Activated CD8-positive, alpha-beta T cell treated with anti-CD3 and anti-CD28 coated beads, Interleukin-2, amount 10 ng/mL, durations not matched to agents 7 days and 5 days (primary cell): ENCODE data around the gene GNRH2. TPM values are rescaled to one million over a fixed set of nuclear protein-coding genes. Genes with fewer than 3 reads are reported as not detected.

Source experiments
- ATAC-seq: fragments of 150-1000 bp; cut with Tn5 transposase; one replicate; pipeline ENCODE4 v1.10.0; 2021; ENCODE audit warnings: moderate library complexity
- CTCF ChIA-PET: fragments of 350-600 bp; sonication (Branson Sonifier 250); formaldehyde crosslinking; loops from one replicate; lab custom pipeline; 2021; ENCODE audit warnings: antibody characterized with exemption; lab: Charles Lee
- POLR2A ChIA-PET: fragments of 350-600 bp; sonication (Branson Sonifier 250); formaldehyde crosslinking; loops from one replicate; lab custom pipeline; 2021; ENCODE audit warnings: antibody characterized with exemption; lab: Charles Lee
- DNase-seq: peaks from one replicate; pipeline ENCODE4 v3.0.0-alpha.2; 2020
- H3K27ac Mint-ChIP-seq: one replicate; pipeline ENCODE4 v1.8.0; 2021; ENCODE audit warnings: mild to moderate bottlenecking, mixed read lengths
- H3K27me3 Mint-ChIP-seq: one replicate; pipeline ENCODE4 v1.8.0; 2021; ENCODE audit warnings: low read depth, mixed read lengths
- H3K36me3 Mint-ChIP-seq: one replicate; pipeline ENCODE4 v1.8.0; 2021; ENCODE audit warnings: low read depth, mixed read lengths
- H3K4me1 Mint-ChIP-seq: one replicate; pipeline ENCODE4 v1.8.0; 2021; ENCODE audit warnings: low read depth, mixed read lengths
- H3K4me3 Mint-ChIP-seq: one replicate; pipeline ENCODE4 v1.8.0; 2021; ENCODE audit warnings: mild to moderate bottlenecking, mixed read lengths
- H3K9me3 Mint-ChIP-seq: one replicate; pipeline ENCODE4 v1.8.0; 2022; ENCODE audit warnings: mixed read lengths; ENCODE audit not compliant: insufficient read depth
- total RNA-seq, 2 experiments: library from RNA; stranded (reverse); gene quantifications; one replicate each; pipeline ENCODE4 v1.2.3, GENCODE V29; 2021

Gene GNRH2
- total RNA-seq, 2 experiments from 2014 or later = 1.5 to 1.7 TPM

DNA sequence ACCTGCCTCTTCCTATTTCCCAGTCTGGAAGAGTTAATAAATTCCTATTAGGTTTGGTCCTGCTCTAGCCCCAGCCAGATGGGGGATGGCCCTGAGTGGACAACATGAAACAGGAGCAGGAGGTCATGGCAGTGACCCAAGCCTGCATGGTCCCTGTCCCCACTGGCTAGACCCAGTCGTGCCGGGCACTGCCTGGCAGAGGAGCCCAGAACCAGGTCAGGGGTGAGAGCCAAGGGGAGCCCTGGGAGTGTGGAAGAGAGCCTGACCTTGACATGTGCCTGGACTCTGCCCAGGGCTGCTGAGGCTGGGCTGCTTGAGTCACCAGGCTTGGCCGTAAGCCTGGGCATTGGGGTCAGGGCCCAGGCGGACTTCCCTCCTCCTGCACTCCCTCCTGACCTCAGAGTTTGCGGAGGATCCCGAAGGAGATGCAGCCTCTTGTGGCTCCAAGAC is 37.5 kb downstream of the GNRH2 start:
- ChIA-PET CTCF (no interaction called here), POLR2A (no interaction called here)
- ATAC-seq = no peak

DNA sequence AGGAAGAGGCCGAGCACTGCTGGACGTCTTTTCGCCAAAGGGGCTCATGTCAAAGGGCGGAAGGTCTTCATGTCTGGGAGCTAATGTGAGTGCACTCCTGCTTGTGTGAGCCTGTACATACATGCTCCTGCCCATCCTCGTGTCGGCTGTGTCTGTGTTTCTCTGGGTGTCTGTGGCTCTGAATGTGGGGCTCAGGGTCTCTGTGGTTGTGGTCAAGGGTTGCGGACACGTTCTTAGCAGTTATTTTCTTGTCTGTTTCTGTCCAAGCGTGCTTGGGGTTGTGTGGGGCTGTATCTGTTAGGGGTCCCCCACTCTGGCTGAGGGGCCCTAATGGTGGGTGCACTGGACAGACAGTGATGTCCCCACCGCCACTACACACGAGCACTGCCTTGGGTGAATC is 38.2 kb downstream of the GNRH2 start:
- Mint-ChIP-seq H3K9me3 (peaks cover 3% of the 10 kb centered on the region), H3K27me3 (peaks cover 58% of the 10 kb centered on the region), H3K4me1 (peaks cover 23% of the 10 kb centered on the region), H3K4me3 (no peak overlapping the region), H3K36me3 (peaks cover 5% of the 10 kb centered on the region), H3K27ac (no peak overlapping the region)
- CTCF ChIA-PET = no interaction called here
- POLR2A ChIA-PET = no interaction called here
- ATAC-seq (no peak), DNase-seq (no peak)

More for the DNA sequence above, 37.5 kb downstream of the GNRH2 start:
- Mint-ChIP-seq H3K4me3 (no peak overlapping the region), H3K4me1 (peaks cover 24% of the 10 kb centered on the region), H3K27me3 (peaks cover 58% of the 10 kb centered on the region), H3K36me3 (peaks cover 5% of the 10 kb centered on the region), H3K9me3 (peaks cover 3% of the 10 kb centered on the region), H3K27ac (no peak overlapping the region)
- DNase-seq = no peak

DNA sequence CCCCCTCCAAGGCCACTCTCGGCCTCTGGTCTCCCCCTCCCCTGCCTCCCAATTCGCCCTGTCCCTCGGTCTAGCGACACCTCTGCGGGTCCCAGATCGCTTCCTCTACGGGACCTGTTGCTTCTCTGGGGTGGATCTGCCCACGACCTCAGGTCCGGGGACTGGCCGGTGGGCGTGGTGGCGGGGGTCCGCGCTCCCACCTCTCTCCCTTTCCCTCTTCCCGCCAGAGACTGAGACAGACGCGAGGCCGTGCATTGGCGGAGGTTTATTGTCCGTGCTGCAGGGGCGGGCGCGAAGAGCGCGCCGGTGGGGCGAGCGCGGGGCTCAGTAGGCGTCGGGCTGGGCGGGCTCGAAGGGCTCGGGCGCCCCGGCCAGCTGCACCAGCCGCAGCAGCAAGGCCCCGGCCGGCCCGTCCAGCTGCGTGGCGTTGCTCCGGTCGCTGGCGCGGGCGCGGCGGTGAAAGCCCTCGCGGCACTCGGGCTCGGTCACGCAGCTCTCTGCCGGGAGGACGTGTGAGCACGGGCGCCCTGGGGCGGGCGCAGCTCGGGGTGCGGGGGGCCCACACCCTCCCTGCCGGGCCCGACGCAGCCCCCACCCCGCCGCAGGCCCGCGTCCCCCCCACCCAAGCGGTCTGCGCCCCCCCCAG is 39.0 kb downstream of the GNRH2 start:
- peaks cover 3% of the 10 kb centered on the region for H3K9me3 Mint-ChIP-seq
- no peak overlapping the region for H3K4me3 Mint-ChIP-seq
- ATAC-seq (peak; percentile 32), DNase-seq (no peak)
- ChIA-PET CTCF (no interaction called here), POLR2A (interaction anchor here (0.7 kb wide), 1 partner anchor 10 kb away, joined by 4 read pairs; no protein-coding TSS in a partner anchor)
- H3K36me3 Mint-ChIP-seq = peaks cover 5% of the 10 kb centered on the region
- peaks cover 16% of the 10 kb centered on the region for H3K4me1 Mint-ChIP-seq
- peaks cover 56% of the 10 kb centered on the region for H3K27me3 Mint-ChIP-seq
- no peak overlapping the region for H3K27ac Mint-ChIP-seq

DNA sequence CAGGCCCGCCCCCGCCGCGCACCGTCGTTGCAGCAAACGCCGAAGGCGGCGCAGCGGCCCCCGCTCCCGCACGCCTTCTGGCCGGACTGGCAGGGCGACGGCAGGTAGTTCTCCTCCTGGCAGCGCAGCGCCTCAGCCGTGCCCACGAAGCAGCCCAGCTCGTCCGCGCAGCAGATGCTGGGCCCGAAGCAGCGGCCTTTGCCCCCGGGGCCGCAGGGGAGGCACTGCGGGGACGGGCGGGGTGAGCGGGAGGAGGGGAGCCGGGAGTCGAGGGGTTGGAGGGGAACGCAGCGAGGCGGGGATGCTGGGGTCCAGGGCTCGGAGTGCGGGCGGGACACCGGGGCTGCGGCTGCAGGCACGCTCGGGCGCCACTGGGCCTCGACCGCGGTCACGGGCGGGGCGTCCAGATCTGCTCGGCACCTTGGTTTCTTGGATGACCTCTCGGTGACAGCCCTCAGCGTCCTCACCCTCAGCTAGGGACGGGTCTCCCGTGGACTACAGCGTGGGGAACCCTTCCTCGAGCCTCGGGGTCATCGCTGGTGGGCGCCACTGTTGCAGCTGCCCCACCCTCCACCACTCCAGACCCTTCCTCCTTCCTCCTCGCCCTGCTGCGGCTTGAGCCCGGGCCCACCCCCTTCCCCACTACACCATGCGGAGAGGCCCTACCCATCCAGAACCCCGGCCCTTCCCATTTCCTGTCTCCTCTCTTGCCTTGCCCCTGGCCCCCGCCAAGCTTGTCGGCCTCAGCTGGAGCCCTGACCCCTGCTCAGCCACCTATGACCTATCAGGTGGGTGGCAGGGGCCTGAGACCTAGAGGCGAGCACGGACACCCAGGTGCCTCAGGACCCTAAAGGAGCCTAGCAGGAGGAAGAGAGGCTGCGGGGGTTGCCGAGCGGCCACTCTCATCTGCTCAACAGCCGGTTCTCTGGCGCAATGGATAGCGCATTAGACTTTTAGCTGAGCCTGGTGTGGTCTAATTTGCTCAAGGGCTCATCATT is 39.8 kb downstream of the GNRH2 start:
- no peaks in the 10 kb centered on the region for H3K9me3 Mint-ChIP-seq

DNA sequence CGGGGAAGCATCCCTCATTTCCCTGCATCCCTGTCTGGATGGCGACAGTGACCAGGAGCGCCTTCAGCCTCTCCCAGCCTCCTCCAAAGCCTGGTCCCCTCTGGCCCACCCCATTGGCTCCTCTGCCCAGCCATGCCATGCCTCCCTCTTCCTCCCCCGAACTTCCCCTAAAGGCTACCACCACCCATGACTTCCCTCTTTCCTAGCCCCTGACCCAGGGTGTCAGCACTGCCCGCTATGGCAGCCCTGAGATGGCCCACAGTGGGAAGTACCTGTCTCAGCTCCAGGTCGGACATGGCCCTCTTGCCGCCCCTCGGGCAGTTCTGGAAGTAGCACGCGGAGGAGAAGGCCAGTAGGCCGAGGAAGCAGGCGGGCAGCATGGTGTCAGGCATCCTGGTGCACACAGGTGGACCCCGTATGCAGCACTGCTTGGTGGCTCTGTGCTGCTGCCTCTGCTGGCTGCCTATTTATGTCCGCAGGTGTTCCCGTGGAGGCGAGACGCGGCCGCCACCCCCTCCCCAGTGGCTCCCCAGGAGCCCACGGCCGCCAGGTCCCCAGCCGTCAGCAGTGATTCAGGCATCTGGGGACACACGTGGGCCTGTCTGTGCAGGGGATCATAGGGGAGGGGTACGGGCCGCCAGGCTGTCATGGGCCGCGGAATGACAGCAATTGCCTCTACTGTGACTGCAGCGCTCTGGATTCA is 41.0 kb downstream of the GNRH2 start, which contains the start of gene AVP:
AVP (minus strand) TSS at position 442 of the 703 bp plus-strand sequence; CDS start at position 392, 50 bp downstream.
- POLR2A ChIA-PET = no interaction called here
- no peaks in the 10 kb centered on the region for H3K9me3 Mint-ChIP-seq
- peak within 1 kb of the TSS; percentile 22 for H3K4me3 Mint-ChIP-seq
- H3K27me3 Mint-ChIP-seq = peaks cover 49% of the 10 kb centered on the region
- DNase-seq (no peak), ATAC-seq (no peak)
- CTCF ChIA-PET = no interaction called here
- no peak within 1 kb of the TSS for H3K27ac Mint-ChIP-seq
- peaks cover 8% of the 10 kb centered on the region for H3K4me1 Mint-ChIP-seq
- no peaks in the 10 kb centered on the region for H3K36me3 Mint-ChIP-seq

More for the DNA sequence above, 39.8 kb downstream of the GNRH2 start:
- ATAC-seq (peak; percentile 34), DNase-seq (no peak)
- POLR2A ChIA-PET = interaction anchor here (0.7 kb wide), 1 partner anchor 9 kb away, joined by 4 read pairs; no protein-coding TSS in a partner anchor
- CTCF ChIA-PET = no interaction called here
- H3K27me3 Mint-ChIP-seq = peaks cover 52% of the 10 kb centered on the region
- no peaks in the 10 kb centered on the region for H3K36me3 Mint-ChIP-seq
- peaks cover 9% of the 10 kb centered on the region for H3K4me1 Mint-ChIP-seq
- no peak overlapping the region for H3K27ac Mint-ChIP-seq
- H3K4me3 Mint-ChIP-seq = no peak overlapping the region

DNA sequence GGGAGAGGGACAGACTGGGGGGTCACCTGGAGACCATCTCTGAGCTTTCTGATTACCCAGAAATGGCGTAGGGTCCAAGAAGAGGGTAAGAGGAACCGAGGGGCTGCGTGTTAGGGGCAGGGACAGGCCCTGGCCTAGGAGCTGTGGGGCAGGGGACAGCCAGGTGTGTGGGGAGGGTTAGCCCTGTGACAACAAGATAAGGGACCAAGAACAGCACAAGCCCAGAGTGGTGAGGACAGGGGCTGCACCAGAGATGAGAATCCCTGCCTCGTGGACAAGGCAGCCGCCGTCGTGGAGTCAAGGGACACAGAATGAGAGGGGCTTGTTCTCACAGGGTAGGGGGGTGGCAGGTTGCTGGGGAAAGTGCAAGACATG is 41.6 kb downstream of the GNRH2 start:
- Mint-ChIP-seq H3K9me3 (no peaks in the 10 kb centered on the region), H3K36me3 (no peaks in the 10 kb centered on the region), H3K27ac (no peak overlapping the region), H3K4me3 (no peak overlapping the region), H3K4me1 (peaks cover 9% of the 10 kb centered on the region), H3K27me3 (peaks cover 49% of the 10 kb centered on the region)
- no peak for ATAC-seq
- POLR2A ChIA-PET = no interaction called here
- CTCF ChIA-PET = no interaction called here
- DNase-seq = no peak

DNA sequence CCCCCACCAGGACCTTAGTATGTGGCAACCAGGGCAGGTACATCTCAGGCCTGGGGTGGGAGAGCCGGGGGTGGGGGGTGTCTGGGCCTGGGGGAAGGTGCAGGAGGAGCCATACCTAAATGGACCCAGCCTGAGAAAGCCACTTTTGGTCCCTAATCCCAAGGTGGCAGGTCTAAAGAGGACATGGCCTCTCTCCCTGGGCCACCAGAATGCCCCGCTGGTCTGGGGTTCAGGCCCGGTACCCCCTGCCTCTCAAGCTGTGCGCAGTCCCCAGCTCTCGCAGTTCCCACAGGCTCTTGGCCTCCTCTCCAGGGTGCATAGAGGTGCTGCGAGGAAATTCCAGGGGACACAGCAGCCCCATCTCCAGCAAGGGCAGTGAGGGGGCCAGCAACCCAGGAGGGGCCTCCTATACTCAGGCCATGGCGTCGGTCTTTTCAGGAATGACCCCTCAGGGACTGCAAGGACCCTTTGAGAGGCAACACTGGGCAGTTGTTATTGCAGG is 42.2 kb downstream of the GNRH2 start:
- ATAC-seq (no peak), DNase-seq (no peak)
- Mint-ChIP-seq H3K9me3 (no peaks in the 10 kb centered on the region), H3K4me3 (no peak overlapping the region), H3K27me3 (peaks cover 47% of the 10 kb centered on the region), H3K27ac (no peak overlapping the region), H3K4me1 (peaks cover 16% of the 10 kb centered on the region), H3K36me3 (no peaks in the 10 kb centered on the region)
- ChIA-PET CTCF (no interaction called here), POLR2A (no interaction called here)

DNA sequence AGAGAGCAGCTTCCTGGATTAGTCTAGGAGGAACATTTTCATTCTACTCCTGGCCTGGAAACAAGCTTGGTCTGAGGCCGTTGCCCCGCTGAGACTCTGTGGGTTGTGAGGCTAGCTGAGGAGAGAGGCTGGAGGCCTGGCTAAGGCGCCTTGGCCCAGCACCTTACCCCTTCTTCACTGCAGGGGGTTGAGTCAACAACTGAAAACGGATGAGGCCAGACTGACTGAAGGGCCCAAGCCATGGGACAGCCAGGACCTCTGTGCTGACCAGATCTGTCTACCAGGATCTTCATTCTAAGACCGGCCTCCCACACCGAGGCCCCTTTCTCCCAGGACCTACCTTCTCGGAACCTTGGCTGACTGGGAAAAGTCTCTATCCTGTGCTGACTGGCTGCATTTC is 44.6 kb downstream of the GNRH2 start:
- H3K9me3 Mint-ChIP-seq = no peaks in the 10 kb centered on the region
- POLR2A ChIA-PET = no interaction called here
- no peak overlapping the region for H3K4me3 Mint-ChIP-seq
- peaks cover 37% of the 10 kb centered on the region for H3K27me3 Mint-ChIP-seq
- DNase-seq (no peak), ATAC-seq (no peak)
- peaks cover 20% of the 10 kb centered on the region for H3K4me1 Mint-ChIP-seq
- H3K27ac Mint-ChIP-seq = no peak overlapping the region
- CTCF ChIA-PET = no interaction called here
- no peaks in the 10 kb centered on the region for H3K36me3 Mint-ChIP-seq

DNA sequence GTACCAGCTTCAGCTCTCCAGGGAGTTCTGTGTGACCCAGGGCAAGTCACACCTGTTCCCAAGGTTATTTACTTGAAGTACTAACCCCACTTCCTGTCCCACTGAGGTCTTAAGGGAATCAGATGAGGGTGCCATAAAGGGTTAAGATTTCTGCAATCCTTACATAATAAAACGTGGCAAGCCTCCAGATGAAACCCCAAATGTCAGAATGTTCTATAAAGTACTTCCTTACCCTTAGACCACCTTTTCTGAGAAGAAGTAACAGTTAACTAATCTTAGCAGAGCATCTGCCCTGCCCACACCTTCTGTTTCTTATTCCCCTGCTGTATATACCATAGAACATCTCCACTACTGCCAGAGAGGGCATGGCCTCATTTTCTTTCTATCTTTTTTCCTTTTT is 47.1 kb downstream of the GNRH2 start:
- no peak overlapping the region for H3K4me3 Mint-ChIP-seq

DNA sequence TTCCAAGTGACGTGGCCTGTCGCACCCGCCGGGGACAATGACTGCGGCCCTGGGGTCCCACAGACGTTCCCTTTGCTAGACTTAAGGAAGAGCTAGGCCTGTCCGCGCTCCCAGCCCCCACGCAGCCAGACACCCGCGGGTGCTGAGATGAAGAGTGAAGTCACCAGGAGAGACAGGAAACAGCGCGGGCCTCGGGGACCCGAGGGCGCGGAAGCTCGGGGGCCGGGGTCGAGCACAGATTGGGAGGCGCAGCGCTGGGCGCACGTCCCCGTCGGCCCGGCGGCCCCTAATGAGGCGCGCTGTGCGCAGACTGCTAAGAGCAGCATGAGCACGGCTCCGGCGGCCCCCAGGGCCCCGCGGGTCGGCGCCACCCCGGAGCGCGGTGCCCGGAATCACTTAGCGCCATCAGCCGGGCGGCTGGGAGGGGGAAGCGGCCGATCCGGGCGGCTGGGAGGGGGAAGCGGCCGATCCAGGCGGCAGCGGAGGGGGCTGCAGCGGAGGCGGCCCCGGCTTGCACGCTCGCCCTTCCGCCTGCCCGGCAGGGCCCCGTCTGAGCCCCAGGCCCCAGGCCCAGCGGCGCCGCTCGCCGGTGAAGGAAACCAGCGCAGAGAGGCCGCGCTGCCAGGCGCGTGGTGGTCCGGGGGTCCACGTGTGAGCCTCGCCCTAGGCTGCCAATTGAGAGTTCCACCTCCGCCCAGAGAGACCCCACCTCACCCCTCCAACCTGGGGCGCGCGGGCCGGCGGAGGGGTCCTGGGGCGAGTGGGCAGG is 49.4 kb downstream of the GNRH2 start:
- peak overlapping the region; percentile 83 for H3K27ac Mint-ChIP-seq
- CTCF ChIA-PET = interaction anchor here (1.2 to 1.4 kb wide), 2 partner anchors 15 to 39 kb away, joined by 5 to 7 read pairs; no protein-coding TSS in a partner anchor

More for the DNA sequence above, 47.1 kb downstream of the GNRH2 start:
- ChIA-PET CTCF (interaction anchor here (1.1 to 1.4 kb wide), 2 partner anchors 11 to 13 kb away, joined by 3 read pairs; no protein-coding TSS in a partner anchor), POLR2A (no interaction called here)
- DNase-seq = no peak
- no peak for ATAC-seq
- Mint-ChIP-seq H3K27me3 (peaks cover 24% of the 10 kb centered on the region), H3K36me3 (no peaks in the 10 kb centered on the region), H3K27ac (no peak overlapping the region), H3K4me1 (peaks cover 24% of the 10 kb centered on the region), H3K9me3 (no peaks in the 10 kb centered on the region)

More for the DNA sequence above, 49.4 kb downstream of the GNRH2 start:
- peak; percentile 73 for ATAC-seq
- peak; percentile 43 for DNase-seq
- peak overlapping the region; percentile 81 for H3K4me3 Mint-ChIP-seq
- POLR2A ChIA-PET = interaction anchor here (1.0 kb wide), 1 partner anchor 15 kb away, joined by 4 read pairs; no protein-coding TSS in a partner anchor
- no peaks in the 10 kb centered on the region for H3K36me3 Mint-ChIP-seq
- no peaks in the 10 kb centered on the region for H3K9me3 Mint-ChIP-seq
- H3K4me1 Mint-ChIP-seq = peaks cover 24% of the 10 kb centered on the region
- H3K27me3 Mint-ChIP-seq = peaks cover 27% of the 10 kb centered on the region
